A549 (cell line): ENCODE results near the gene SNX19.

Experiments used
- CHD2 ChIP-seq: fragments of 150-350 bp; IDR thresholded peaks from 2 replicates; pipeline ENCODE4 v1.6.1; 2014; ENCODE audit warnings: low read length; ENCODE audit not compliant: partially characterized antibody
- REST ChIP-seq: fragments of 200-600 bp; sonication (generic); IDR thresholded peaks from 2 replicates; pipeline ENCODE4 v1.6.1; 2016; ENCODE audit warnings: antibody characterized with exemption, mild to moderate bottlenecking, moderate library complexity

GRCh38 chr11:130866831-130867230 is 49.4 kb downstream of the SNX19 start:
- TF ChIP-seq CHD2 (no peak), REST (no peak)
